Right atrium auricular region (tissue), 2 donors: ENCODE measurements around the gene MAIP1. TPM values are rescaled to one million over a fixed set of nuclear protein-coding genes. Genes with fewer than 3 reads are reported as not detected.

Experiments used
- DNase-seq: peaks from one replicate; pipeline ENCODE4 v3.0.0-alpha.2; 2019; ENCODE audit warnings: low spot score
- H3K27ac ChIP-seq, 2 donors: fragments of 200-600 bp; sonication (generic); 1 replicate in 1 of 2; 2 replicates in 1 of 2; pipeline ENCODE4 v1.5.1; 2016 to 2019
- H3K27me3 ChIP-seq, 2 donors: fragments of 200-600 bp; sonication (generic); one replicate each; pipeline versions ENCODE4 v1.5.1 to v1.6.0; 2017 to 2019
- H3K36me3 ChIP-seq: fragments of 200-600 bp; sonication (generic); one replicate; pipeline ENCODE4 v1.5.1; 2016
- H3K4me1 ChIP-seq, 2 donors: fragments of 200-600 bp; sonication (generic); one replicate each; pipeline versions ENCODE4 v1.5.1 to v1.6.0; 2017 to 2019
- H3K4me3 ChIP-seq, 2 donors: fragments of 200-600 bp; sonication (generic); 1 replicate in 1 of 2; 2 replicates in 1 of 2; pipeline ENCODE4 v1.5.1; 2017 to 2019; ENCODE audit warnings: mild to moderate bottlenecking in 1 of 2, moderate library complexity in 1 of 2
- H3K9me3 ChIP-seq, 2 donors: fragments of 200-600 bp; sonication (generic); one replicate each; pipeline ENCODE4 v1.5.1; 2019
- total RNA-seq, 2 donors: library from RNA; depleted of rRNA; stranded (reverse); fragments of >200 nt; gene quantifications; one replicate each; pipeline ENCODE4 v1.1.0, GENCODE V29; 2016
- TF ChIP-seq, protein P1 (sequence below), 2 donors: fragments of 200-600 bp; sonication (generic); IDR thresholded peaks; one replicate each; pipeline ENCODE4 v1.5.1; 2019; ENCODE audit warnings: antibody characterized with exemption in 2 of 2

Gene MAIP1
- total RNA-seq, 2 donors from 2014 or later: 11.0 to 18.2 TPM

DNA sequence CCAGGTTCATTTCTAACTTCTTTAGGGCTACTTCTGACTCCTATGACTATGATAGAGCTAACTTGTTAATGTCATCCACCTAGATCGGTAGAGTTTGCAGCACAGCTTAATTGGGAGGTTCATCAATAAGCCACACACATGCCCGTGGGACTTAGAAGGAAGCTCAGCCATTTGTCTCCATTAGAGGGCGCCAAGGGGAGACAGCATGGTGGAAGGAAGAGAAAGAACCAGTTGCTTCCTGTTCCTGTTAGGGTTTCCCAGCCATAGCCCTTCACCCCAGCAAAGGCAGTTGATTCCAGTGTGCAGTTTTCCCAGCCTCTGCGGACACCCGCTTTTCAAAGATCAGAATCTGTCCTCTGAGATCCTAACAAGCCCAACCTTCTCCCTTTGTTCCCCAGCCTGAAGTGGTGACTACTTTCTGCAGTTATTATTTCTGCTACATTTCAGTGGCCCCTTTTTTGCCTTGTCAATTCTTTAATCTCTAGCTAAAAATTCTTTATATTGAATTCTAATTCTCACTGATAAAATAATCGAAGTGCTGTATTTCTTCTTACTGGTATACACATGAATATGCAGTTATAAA is 30.3 kb downstream of the MAIP1 start:
- Histone ChIP-seq H3K4me1 (peaks cover 0 to 15% of the 10 kb centered on the region in 2 donors), H3K36me3 (no peaks in the 10 kb centered on the region), H3K27me3 (no peaks in the 10 kb centered on the region), H3K27ac (no peak overlapping the region), H3K4me3 (no peak overlapping the region), H3K9me3 (no peaks in the 10 kb centered on the region)
- DNase-seq: no peak
- TF ChIP-seq, protein P1, sequence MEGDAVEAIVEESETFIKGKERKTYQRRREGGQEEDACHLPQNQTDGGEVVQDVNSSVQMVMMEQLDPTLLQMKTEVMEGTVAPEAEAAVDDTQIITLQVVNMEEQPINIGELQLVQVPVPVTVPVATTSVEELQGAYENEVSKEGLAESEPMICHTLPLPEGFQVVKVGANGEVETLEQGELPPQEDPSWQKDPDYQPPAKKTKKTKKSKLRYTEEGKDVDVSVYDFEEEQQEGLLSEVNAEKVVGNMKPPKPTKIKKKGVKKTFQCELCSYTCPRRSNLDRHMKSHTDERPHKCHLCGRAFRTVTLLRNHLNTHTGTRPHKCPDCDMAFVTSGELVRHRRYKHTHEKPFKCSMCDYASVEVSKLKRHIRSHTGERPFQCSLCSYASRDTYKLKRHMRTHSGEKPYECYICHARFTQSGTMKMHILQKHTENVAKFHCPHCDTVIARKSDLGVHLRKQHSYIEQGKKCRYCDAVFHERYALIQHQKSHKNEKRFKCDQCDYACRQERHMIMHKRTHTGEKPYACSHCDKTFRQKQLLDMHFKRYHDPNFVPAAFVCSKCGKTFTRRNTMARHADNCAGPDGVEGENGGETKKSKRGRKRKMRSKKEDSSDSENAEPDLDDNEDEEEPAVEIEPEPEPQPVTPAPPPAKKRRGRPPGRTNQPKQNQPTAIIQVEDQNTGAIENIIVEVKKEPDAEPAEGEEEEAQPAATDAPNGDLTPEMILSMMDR (IDR thresholded peaks at IDR 0.05): peak; percentile 24 to 70

DNA sequence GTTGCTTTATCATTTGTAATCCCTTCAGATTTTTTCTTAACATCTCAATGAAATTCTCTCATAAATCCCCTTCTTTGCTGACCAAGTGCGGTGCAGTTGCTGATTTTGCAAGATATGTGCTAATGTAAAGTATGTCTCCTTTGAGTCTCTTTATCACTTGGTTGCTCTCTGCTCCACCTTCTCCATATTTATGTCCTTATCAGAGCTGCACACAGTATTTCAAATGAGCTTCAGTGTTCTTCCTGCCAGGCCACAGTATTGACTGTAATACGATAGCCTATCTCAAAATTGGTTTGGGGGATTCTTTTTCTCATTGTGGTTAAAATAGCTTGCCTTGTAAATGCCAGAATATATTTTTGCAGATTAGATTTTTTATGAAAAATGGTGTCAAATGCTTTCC is 32.2 kb downstream of the MAIP1 start:
- Histone ChIP-seq H3K4me1 (peaks cover 0 to 15% of the 10 kb centered on the region in 2 donors), H3K27ac (no peak overlapping the region), H3K9me3 (no peaks in the 10 kb centered on the region), H3K36me3 (no peaks in the 10 kb centered on the region), H3K4me3 (no peak overlapping the region), H3K27me3 (no peaks in the 10 kb centered on the region)
- DNase-seq: no peak
- TF ChIP-seq, protein P1 (IDR thresholded peaks at IDR 0.05): no peak

DNA sequence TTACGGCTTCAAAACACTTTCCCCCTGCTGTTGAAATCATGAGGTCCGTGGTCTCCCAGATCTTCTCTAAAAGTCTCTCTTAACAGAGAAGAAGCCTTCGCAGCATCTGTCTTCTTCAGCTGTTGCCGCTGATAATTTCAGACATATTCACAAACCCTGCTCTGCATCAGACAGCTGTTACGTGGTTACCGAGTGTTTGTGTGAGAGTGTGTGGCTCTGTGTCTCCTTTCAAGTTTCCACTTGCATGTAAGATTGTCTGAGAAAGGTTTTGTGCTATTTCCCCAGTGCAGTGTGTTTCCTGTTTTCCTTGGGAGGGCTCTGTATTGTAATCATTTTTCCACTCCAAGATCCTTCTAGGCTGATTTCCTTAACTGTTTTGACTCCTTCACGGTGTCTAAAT is 32.8 kb downstream of the MAIP1 start:
- Histone ChIP-seq H3K27me3 (no peaks in the 10 kb centered on the region), H3K36me3 (no peaks in the 10 kb centered on the region), H3K4me1 (peaks cover 0 to 15% of the 10 kb centered on the region in 2 donors), H3K4me3 (no peak overlapping the region), H3K27ac (no peak overlapping the region), H3K9me3 (no peaks in the 10 kb centered on the region)
- no peak for DNase-seq
- TF ChIP-seq, protein P1 (IDR thresholded peaks at IDR 0.05): no peak

- TF ChIP-seq, protein P1 (IDR thresholded peaks at IDR 0.05): no peak
- Histone ChIP-seq H3K36me3 (no peaks in the 10 kb centered on the region), H3K4me1 (peaks cover 0 to 15% of the 10 kb centered on the region in 2 donors), H3K27me3 (no peaks in the 10 kb centered on the region), H3K4me3 (no peak overlapping the region), H3K9me3 (no peaks in the 10 kb centered on the region), H3K27ac (no peak overlapping the region)
- no peak for DNase-seq
These were observed 34.4 kb downstream of the MAIP1 start for GRCh38 chr2:199989822-199990221.

GRCh38 chr2:199991691-199992090 is 36.3 kb downstream of the MAIP1 start:
- TF ChIP-seq, protein P1 (IDR thresholded peaks at IDR 0.05): no peak

DNA sequence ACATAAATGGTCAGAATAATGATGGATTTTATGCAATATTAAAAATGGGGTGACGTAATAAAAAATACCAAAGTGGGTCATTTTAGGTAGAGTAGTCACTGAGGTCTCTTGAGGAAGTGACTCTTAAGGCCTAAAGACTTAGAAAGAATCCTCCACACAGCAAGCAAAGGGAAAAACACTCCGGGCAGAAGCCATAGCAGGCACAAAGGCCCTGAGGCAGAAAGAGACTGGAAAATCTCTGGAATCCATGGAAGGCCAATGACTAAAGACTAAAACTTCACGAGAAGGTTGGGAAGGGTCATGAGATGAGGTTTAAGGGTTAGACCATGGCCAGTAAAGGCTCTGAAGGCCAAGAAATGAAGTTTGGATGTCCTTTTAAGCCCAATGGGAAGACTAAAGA is 36.9 kb downstream of the MAIP1 start:
- no peak overlapping the region for H3K27ac ChIP-seq
- no peaks in the 10 kb centered on the region for H3K27me3 ChIP-seq
- no peaks in the 10 kb centered on the region for H3K9me3 ChIP-seq
- peaks cover 0 to 20% of the 10 kb centered on the region in 2 donors for H3K4me1 ChIP-seq
- no peaks in the 10 kb centered on the region for H3K36me3 ChIP-seq
- H3K4me3 ChIP-seq: no peak overlapping the region
- no peak for DNase-seq
- TF ChIP-seq, protein P1 (IDR thresholded peaks at IDR 0.05): no peak

More at GRCh38 chr2:199991691-199992090, 36.3 kb downstream of the MAIP1 start:
- Histone ChIP-seq H3K4me1 (peaks cover 0 to 17% of the 10 kb centered on the region in 2 donors), H3K27ac (no peak overlapping the region), H3K36me3 (no peaks in the 10 kb centered on the region), H3K9me3 (no peaks in the 10 kb centered on the region), H3K27me3 (no peaks in the 10 kb centered on the region), H3K4me3 (no peak overlapping the region)
- no peak for DNase-seq
